Measurements from ENCODE around the gene NME3. TPM values are rescaled to one million over a fixed set of nuclear protein-coding genes. Genes with fewer than 3 reads are reported as not detected.

Gene NME3
- total RNA-seq, 1 donor from 2014 or later = 15.6 TPM

DNA sequence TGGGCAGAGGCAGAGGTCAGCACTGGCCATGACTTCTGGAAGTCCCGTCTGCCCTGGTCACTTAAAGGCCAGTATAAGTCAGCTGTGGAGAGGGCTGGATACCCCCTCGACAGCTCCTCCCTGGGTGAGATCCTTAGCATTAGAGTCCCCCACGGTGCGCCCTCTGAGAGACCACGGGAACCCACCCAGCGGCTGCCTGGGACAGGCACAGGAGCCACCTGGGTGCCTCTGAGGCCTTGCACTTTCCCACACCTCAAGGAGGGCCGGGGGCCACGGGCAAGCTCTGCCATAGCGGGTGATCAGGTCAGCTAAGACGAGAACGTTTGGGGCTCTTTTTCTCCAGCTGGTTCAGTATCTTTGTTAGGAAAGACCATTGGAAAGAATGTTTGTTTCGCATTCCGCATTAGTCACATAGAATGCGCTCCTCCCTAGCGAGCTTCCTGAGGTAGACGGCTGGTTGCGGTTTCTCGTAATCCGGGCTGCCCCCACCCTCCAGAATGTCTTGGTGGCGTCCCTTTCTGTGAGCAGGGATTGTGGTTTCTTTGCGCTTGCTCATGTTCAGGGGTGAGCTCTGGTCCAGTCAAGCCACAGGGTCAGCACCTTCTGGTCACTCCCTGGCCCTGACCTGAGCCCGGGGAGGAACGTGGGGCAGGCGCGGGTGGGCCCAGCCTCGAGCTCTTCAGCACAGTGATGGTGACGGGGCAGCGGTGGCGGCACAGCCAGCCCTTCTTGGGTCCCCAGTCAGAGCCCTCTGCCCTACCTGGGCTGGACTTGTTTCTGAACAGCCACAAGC is 25.2 kb downstream of the NME3 start:
- Histone ChIP-seq H3K79me2 (ENCODE audit: low read depth) (no peaks in the 10 kb centered on the region), H3K9me3 (ENCODE audit: low read depth) (no peaks in the 10 kb centered on the region), H3K9ac (no peak overlapping the region), H3K27ac (no peak overlapping the region), H3K4me3 (no peak overlapping the region), H2AFZ (replicated peaks) (no peak overlapping the region), H3K27me3 (no peaks in the 10 kb centered on the region), H4K20me1 (ENCODE audit: low read depth) (no peaks in the 10 kb centered on the region), H3K4me1 (no peaks in the 10 kb centered on the region), H3K4me2 (no peak overlapping the region), H3K36me3 (no peaks in the 10 kb centered on the region), H3F3A (ENCODE audit: low read depth) (no peaks in the 10 kb centered on the region)
- Mint-ChIP-seq H3K36me3 (peaks cover 4% of the 10 kb centered on the region), H3K27ac (no peak overlapping the region), H3K4me3 (no peak overlapping the region), H3K27me3 (ENCODE audit: insufficient read depth, low read depth) (no peaks in the 10 kb centered on the region), H3K9me3 (no peaks in the 10 kb centered on the region), H3K4me1 (no peaks in the 10 kb centered on the region)
- no peak for TF ChIP-seq EZH2 (IDR thresholded peaks at IDR 0.05)
- no peak for TF ChIP-seq EZH2phosphoT487 (IDR thresholded peaks at IDR 0.05)
- TF ChIP-seq, protein P1, sequence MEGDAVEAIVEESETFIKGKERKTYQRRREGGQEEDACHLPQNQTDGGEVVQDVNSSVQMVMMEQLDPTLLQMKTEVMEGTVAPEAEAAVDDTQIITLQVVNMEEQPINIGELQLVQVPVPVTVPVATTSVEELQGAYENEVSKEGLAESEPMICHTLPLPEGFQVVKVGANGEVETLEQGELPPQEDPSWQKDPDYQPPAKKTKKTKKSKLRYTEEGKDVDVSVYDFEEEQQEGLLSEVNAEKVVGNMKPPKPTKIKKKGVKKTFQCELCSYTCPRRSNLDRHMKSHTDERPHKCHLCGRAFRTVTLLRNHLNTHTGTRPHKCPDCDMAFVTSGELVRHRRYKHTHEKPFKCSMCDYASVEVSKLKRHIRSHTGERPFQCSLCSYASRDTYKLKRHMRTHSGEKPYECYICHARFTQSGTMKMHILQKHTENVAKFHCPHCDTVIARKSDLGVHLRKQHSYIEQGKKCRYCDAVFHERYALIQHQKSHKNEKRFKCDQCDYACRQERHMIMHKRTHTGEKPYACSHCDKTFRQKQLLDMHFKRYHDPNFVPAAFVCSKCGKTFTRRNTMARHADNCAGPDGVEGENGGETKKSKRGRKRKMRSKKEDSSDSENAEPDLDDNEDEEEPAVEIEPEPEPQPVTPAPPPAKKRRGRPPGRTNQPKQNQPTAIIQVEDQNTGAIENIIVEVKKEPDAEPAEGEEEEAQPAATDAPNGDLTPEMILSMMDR (IDR thresholded peaks at IDR 0.05) = no peak
- DNase-seq (ENCODE audit: low spot score) = no peak

DNA sequence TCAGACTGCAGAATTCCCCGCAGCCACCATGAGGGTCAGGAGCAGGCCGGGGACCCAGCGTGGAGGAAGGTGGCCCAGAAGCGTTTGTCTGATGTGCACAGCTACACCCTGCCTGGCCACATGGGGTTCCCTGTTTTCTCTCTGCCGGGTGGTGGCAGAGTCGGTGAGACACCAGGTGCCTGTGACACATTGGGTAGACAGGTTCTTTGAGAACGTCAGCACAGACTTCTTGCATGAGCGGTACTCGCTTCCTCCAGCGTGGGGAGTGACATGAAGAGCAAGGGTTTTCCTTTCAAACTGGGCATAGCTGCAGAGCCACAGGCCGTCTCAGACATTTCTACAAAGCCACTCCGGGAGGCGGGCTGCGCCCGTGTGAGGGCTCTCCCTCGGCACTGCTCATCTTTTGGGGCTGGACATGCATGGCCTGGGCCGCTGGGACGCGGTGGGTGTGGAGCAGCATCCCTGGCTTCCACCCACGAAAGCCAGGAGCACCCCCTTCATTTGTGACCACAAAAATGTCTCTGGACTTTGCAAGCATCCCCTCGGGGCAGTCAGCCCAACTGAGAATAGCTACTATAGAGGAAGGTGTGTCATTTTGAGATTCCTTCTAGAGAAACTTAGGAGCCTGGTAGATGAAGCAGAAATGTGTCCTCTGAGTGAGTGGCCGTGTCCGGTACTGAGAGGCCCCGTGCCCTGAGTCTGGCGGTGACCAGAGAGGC is 26.0 kb downstream of the NME3 start:
- Histone ChIP-seq H3K9ac (no peak overlapping the region), H3K27ac (no peak overlapping the region), H3K79me2 (ENCODE audit: low read depth) (no peaks in the 10 kb centered on the region), H3K36me3 (no peaks in the 10 kb centered on the region), H2AFZ (replicated peaks) (no peak overlapping the region), H3K4me2 (no peak overlapping the region), H3K4me3 (no peak overlapping the region), H4K20me1 (ENCODE audit: low read depth) (no peaks in the 10 kb centered on the region), H3K27me3 (no peaks in the 10 kb centered on the region), H3K9me3 (ENCODE audit: low read depth) (no peaks in the 10 kb centered on the region), H3F3A (ENCODE audit: low read depth) (peaks cover under 1% of the 10 kb centered on the region), H3K4me1 (no peaks in the 10 kb centered on the region)
- TF ChIP-seq, protein P1 (IDR thresholded peaks at IDR 0.05) = no peak
- TF ChIP-seq EZH2phosphoT487 (IDR thresholded peaks at IDR 0.05) (no peak), EZH2 (IDR thresholded peaks at IDR 0.05) (no peak)
- H3K27me3 Mint-ChIP-seq (ENCODE audit: insufficient read depth, low read depth) = no peaks in the 10 kb centered on the region
- no peak overlapping the region for H3K4me3 Mint-ChIP-seq
- DNase-seq (ENCODE audit: low spot score) = no peak
- H3K36me3 Mint-ChIP-seq = peaks cover 4% of the 10 kb centered on the region
- H3K27ac Mint-ChIP-seq = no peak overlapping the region
- H3K9me3 Mint-ChIP-seq = no peaks in the 10 kb centered on the region
- H3K4me1 Mint-ChIP-seq = no peaks in the 10 kb centered on the region

DNA sequence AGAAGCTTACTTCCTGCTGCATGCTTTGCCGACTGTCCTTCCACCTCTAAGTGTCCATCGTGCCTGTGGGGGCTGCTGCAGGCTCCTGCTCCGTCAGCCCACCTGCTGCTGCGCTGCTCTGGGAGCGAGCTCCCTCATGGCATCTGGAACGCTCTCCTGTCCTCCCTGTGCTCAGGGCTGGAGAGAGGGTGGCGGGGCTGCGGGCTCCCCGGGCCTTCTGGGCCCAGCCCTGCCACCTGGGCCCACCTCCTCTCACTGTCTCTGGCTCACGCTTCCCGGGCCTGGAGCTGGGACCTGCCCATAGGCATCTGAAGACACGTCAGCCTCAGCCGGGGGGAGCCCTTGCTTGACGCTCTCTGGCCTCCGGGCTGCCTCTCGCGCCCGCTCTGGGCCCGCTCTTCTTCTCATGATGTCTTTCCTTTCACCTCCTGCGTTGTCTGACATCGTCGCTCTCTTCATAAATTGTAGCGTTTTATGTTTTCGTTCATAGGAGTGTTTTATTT is 27.0 kb downstream of the NME3 start:
- no peaks in the 10 kb centered on the region for H3K79me2 ChIP-seq (ENCODE audit: low read depth)

More for the DNA sequence above, 27.0 kb downstream of the NME3 start:
- no peak overlapping the region for H3K4me2 ChIP-seq
- peaks cover 10% of the 10 kb centered on the region for H3F3A ChIP-seq (ENCODE audit: low read depth)
- H3K9me3 ChIP-seq (ENCODE audit: low read depth) = no peaks in the 10 kb centered on the region
- no peaks in the 10 kb centered on the region for H4K20me1 ChIP-seq (ENCODE audit: low read depth)
- H3K27ac ChIP-seq = no peak overlapping the region
- no peaks in the 10 kb centered on the region for H3K9me3 Mint-ChIP-seq
- H3K36me3 ChIP-seq = no peaks in the 10 kb centered on the region
- no peaks in the 10 kb centered on the region for H3K4me1 ChIP-seq
- H3K9ac ChIP-seq = no peak overlapping the region
- peaks cover 4% of the 10 kb centered on the region for H3K36me3 Mint-ChIP-seq
- no peak for TF ChIP-seq EZH2phosphoT487 (IDR thresholded peaks at IDR 0.05)
- no peak for TF ChIP-seq EZH2 (IDR thresholded peaks at IDR 0.05)
- TF ChIP-seq, protein P1 (IDR thresholded peaks at IDR 0.05) = no peak
- H3K4me3 Mint-ChIP-seq = no peak overlapping the region
- no peaks in the 10 kb centered on the region for H3K27me3 ChIP-seq
- no peaks in the 10 kb centered on the region for H3K4me1 Mint-ChIP-seq
- no peak overlapping the region for H3K4me3 ChIP-seq
- no peak overlapping the region for H2AFZ ChIP-seq (replicated peaks)
- DNase-seq (ENCODE audit: low spot score) = no peak
- H3K27ac Mint-ChIP-seq = no peak overlapping the region
- no peaks in the 10 kb centered on the region for H3K27me3 Mint-ChIP-seq (ENCODE audit: insufficient read depth, low read depth)

Data from neural progenitor cell (in vitro differentiated cells).